ENCODE results near the gene AIDA. TPM values are rescaled to one million over a fixed set of nuclear protein-coding genes. Genes with fewer than 3 reads are reported as not detected.

The AIDA gene
- total RNA-seq, 1 donor from 2014 or later, result 103 TPM

DNA sequence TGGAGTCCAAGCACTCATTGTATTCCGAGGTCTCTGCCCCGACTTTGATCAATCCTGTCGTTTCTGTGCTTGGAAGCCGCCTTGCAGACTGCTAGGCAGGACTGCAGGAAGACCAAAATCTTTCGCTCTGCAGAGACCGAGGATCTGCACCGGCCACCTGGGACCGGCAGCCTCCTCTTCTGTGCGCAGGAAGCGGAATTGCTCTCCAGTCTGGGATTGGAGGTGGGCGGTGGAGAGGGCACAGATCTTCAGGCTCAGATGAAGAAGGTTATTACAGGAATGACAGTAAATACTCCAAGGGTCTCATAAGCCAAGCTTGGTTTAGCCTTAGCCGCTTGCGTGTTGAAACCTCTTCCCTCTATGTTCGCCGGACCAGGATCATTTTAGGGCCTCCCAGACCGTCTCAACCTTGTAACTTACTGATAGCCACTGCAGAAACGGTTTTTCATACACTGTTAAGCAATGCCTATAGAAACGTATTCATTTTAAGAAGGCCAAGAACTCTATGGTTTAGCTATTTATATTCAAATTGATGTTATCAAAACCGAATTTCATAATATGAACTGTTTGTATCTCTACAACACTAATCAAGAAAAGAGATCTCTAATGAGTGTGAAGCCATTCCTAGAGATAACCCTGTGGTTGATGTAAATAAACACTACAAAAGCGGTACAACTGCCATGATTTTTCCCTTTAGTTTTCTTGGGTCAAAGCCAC is 93.3 kb downstream of the AIDA start:
- DNase-seq (ENCODE audit: low spot score), result peak; percentile 63
- ATAC-seq, result no peak
- intact Hi-C loops (cut with DNase I), result no loop called here

Other genes starting within 250 kb of the AIDA start
- 0.80 TPM for gene HHIPL2, start 164.4 kb downstream of the AIDA start, total RNA-seq
- gene TAF1A, start 122.6 kb downstream of the AIDA start, total RNA-seq, result 10.7 TPM
- gene MIA3, start 94.4 kb downstream of the AIDA start, total RNA-seq, result 58.1 TPM
- 61.6 TPM for gene BROX, start 73 bp upstream of the AIDA start, total RNA-seq
- not detected for gene FAM177B, start 24.7 kb upstream of the AIDA start, total RNA-seq
- 23.9 TPM for gene DISP1, start 102.5 kb upstream of the AIDA start, total RNA-seq

Data from sciatic nerve (tissue), 2 donors.